ENCODE data around the gene TMEM209.

The TMEM209 gene

DNA sequence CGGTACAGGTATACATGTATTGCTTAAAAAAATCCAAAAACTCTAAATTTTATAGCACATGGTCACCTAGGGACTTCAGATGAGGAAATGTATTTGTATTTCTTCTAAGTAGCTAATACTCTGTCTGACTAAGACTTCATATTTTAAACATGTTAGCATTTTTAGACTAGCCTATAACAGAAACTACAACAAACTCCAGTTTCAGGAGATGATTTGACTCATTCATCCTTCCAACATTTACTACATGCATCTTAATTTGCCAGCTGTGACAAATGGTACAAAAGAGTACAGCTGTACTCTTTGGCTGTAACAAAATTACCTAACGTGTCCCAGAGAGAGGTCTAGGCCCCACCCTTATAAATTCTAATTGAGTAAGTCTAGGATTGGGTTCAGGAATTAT lies 22.2 kb downstream of the TMEM209 start:
- no peak for DNase-seq (ENCODE audit: extremely low read depth, low read depth)
- TF ChIP-seq, protein P1, sequence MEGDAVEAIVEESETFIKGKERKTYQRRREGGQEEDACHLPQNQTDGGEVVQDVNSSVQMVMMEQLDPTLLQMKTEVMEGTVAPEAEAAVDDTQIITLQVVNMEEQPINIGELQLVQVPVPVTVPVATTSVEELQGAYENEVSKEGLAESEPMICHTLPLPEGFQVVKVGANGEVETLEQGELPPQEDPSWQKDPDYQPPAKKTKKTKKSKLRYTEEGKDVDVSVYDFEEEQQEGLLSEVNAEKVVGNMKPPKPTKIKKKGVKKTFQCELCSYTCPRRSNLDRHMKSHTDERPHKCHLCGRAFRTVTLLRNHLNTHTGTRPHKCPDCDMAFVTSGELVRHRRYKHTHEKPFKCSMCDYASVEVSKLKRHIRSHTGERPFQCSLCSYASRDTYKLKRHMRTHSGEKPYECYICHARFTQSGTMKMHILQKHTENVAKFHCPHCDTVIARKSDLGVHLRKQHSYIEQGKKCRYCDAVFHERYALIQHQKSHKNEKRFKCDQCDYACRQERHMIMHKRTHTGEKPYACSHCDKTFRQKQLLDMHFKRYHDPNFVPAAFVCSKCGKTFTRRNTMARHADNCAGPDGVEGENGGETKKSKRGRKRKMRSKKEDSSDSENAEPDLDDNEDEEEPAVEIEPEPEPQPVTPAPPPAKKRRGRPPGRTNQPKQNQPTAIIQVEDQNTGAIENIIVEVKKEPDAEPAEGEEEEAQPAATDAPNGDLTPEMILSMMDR (IDR thresholded peaks at IDR 0.05; ENCODE audit: low read depth, low read length, missing control alignments) = no peak
- no peak overlapping the region for H3K4me3 ChIP-seq (replicated peaks; ENCODE audit: low read depth, low read length)

DNA sequence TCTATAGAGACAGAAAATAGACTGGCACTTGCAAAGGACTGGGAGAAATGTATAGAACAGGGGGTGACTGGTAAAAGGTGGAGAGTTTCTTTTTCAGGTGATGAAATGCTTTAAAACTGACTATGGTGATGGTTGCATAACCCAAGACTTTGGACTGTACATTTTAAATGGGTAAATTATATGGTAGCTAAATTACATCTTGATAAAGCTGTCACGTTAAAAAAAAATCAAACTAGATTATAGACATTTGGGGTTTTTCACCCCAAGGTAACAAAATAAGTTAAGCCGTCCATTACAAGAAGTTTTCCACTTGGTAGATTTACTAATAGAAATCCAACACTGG lies 24.0 kb downstream of the TMEM209 start:
- no peak for DNase-seq (ENCODE audit: extremely low read depth, low read depth)
- TF ChIP-seq, protein P1 (IDR thresholded peaks at IDR 0.05; ENCODE audit: low read depth, low read length, missing control alignments) = no peak
- no peak overlapping the region for H3K4me3 ChIP-seq (replicated peaks; ENCODE audit: low read depth, low read length)

DNA sequence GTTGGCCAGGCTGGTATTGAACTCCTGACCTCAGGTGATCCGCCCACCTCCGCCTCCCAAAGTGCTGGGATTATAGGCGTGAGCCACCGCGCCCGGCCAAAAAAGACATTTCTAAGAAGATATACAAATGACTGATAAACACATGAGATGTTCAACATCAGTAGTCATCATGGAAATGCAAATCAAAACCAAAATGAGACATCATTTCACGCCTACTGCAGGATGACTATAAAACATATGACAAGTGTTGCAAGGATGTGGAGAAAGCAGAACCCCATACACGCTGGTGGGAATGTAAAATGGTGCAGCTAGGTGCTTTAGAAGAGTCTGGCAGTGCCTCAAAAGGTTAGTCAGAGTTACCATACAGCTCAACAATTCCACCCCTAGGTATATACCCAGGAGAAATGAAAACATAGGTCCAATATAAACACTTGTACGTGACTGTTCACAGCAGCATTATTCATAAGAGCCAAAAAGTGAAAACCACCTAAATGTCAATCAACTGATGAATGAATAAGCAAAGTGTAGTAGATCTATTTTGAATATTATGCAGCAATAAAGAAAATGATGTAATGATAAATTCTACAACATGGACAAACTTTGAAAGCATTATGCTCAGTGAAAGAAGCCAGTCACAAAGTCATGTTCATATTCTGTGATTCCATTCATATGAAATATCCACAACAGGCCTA lies 24.5 kb downstream of the TMEM209 start:
- TF ChIP-seq, protein P1 (IDR thresholded peaks at IDR 0.05; ENCODE audit: low read depth, low read length, missing control alignments) = no peak
- DNase-seq (ENCODE audit: extremely low read depth, low read depth) = no peak
- H3K4me3 ChIP-seq (replicated peaks; ENCODE audit: low read depth, low read length) = no peak overlapping the region

DNA sequence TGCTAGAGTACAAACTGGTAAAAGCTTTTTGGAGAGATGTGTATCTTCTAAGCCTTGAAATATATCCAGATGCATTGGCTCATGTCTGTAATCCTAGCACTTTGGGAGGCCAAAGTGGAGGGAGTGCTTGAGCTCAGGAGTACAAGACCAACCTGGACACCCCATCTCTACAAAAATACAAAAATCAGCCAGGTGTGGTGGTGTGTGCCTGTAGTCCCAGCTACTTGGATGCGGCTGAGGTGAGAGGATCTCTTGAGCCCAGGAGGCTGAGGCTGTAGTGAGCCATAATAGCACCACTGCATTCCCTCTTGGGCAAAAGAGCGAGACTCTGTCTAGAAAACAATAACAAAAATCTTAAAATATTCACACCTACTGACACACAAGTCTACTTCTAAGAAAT lies 25.6 kb downstream of the TMEM209 start:
- H3K4me3 ChIP-seq (replicated peaks; ENCODE audit: low read depth, low read length) = no peak overlapping the region
- no peak for DNase-seq (ENCODE audit: extremely low read depth, low read depth)
- TF ChIP-seq, protein P1 (IDR thresholded peaks at IDR 0.05; ENCODE audit: low read depth, low read length, missing control alignments) = no peak

DNA sequence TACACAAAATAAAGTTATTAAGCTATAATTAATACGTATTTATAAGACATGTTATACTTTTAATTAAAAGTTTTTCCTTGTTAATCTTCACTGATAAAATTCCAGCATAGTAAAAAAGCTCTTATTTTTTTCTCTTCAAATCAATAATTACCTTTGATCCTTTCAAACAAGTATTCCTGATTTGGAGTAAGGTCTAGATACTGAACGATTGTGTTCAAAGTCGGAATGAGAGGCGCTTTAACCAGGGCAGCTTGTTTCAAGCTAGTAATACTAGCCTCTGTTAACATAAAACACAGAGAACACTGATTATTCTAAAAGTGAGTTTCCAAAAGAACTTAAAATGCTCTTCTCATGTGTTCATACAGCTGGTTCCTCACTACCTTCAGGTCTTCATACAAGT lies 27.0 kb downstream of the TMEM209 start:
- DNase-seq (ENCODE audit: extremely low read depth, low read depth) = no peak
- TF ChIP-seq, protein P1 (IDR thresholded peaks at IDR 0.05; ENCODE audit: low read depth, low read length, missing control alignments) = no peak
- no peak overlapping the region for H3K4me3 ChIP-seq (replicated peaks; ENCODE audit: low read depth, low read length)

DNA sequence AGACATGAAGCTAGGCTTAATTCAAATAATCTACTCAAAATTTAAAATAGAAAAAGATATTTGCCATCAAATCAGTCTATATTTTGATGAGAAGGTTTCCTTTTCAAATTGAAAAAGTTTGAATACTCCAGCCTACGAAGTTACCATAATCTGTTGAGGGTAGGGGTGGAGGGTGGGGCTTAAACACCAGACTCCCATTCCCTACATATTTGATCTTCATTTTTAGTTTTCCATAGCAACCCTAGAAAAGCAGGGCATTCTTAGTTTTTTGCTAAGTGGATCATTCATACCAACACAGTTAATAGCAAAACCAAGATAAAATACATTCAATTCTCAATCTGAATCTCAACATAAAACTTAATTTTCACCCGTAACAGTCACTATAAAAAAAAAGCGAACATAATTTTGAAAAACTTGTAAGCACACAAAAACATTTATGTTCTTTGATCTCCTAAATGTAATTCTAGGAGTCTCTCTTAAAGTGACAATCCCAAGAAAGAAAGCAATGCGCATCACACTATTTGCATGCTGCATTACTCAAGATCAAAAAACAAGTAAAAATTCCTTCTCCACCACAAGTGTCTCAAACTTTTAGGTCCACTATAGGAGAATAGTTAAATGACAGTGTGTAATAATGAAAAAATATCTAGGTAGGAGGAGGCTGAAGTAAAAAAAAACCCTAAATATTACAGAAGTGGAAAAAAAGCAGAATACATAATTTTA lies 30.8 kb downstream of the TMEM209 start:
- no peak for DNase-seq (ENCODE audit: extremely low read depth, low read depth)
- H3K4me3 ChIP-seq (replicated peaks; ENCODE audit: low read depth, low read length) = no peak overlapping the region
- TF ChIP-seq, protein P1 (IDR thresholded peaks at IDR 0.05; ENCODE audit: low read depth, low read length, missing control alignments) = no peak
